ENCODE results near the gene GSTT2.
"Not testable (repeated sequence)": the region's sequence is repeated elsewhere in the genome, so short reads cannot be mapped to it uniquely, and the experiment has no call there.

The GSTT2 gene

DNA sequence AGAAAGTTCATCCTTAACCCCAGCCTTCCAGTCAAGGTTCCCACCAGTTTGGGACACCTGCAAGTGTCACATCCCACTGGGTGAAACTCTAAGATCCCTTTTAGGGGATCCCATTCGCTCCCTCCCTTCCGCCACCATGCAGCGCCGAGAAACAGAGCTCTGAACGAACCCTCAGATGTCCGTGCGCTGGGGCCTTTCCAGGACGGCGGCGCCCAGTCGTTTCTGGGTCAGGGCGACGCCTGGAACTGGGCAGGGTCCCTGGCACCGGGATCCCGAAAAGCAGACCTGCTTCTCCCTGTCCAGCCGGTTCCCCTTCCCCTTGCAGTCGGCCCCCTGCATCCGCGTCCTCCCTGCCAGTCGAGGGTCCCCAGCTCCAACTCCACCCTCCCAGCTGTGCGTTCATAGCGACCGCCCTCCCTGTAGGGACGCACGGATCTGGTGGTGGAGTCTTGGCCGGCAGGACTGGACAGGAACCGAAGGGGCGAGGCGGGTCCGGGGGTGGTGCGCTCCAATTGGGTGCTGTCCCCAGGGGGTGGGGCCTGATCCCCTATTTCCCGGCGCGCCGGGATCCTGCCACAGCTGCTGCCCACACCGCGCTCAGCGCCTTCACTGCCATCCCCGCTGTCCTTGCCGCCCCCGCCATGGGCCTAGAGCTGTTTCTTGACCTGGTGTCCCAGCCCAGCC is at the start of gene GSTT2:
GSTT2 (plus strand) TSS at position 578 of the 684 bp plus-strand sequence.
- not testable (repeated sequence) for DNase-seq

DNA sequence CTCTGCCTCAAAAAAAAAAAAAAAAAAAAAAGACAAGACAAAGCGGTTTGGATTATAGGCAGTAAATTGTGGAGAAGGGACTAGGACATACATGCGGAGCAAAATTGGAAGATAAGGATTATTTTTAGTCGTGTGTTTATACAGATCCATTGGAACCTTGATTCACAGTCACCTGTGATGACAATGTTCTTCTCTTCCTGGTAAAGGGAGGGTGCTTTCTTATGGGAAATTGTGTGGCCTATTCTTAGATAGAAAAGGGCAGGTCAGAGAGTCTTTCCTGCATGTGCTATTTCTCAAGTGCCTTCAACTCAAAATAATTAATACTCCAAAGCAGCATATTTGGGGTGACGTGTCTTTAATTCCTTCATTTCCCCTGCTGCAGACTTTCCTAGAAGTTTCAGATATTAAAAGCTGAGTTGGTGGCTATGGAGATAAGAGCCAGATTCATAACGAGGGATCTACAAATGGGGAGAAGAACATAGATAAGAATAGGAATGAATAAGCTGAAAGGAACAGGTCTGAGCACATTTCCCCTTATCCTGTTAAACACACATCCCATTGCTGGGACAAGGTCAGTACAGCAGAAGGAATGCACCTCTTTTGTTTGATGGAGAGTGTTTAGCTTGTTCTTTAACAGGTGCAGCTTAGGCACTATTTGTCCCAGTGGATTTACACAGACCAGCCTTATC is 41.5 kb upstream of the GSTT2 start:
- no peak for DNase-seq

DNA sequence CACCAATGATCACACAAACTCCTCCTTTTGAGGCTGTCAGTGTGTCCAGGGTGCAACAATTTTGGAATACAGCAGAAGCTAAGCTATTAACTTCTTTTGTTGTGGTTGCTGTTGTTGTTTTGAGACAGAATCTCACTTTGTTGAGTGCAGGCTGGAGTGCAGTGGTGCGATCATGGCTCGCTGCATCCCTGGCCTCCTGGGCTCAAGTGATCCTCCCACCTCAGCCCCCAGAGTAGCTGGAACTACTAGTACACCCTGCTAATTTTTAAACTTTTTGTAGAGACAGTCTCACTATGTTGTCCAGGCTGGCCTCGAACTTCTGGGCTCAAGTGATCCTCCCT is 40.9 kb upstream of the GSTT2 start:
- DNase-seq, result no peak

DNA sequence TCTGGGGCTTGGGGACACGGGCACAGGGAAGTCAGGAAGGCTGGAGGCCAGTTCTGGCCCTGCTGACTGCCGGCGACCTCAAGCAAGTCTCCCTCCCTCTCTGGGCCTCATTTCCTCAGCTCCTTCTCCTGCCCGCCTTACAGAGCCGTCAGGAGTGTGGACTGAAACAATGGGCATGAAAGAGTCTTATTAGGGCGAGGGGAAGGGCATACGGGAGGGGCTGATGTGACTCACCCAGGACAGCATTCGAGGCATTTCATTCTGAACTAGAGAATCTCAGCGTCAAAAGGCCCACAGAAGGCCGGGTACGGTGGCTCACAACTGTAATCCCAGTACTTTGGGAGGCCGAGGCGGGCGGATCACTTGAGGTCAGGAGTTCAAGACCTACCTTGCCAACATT is 39.8 kb upstream of the GSTT2 start:
- not testable (repeated sequence) for DNase-seq

DNA sequence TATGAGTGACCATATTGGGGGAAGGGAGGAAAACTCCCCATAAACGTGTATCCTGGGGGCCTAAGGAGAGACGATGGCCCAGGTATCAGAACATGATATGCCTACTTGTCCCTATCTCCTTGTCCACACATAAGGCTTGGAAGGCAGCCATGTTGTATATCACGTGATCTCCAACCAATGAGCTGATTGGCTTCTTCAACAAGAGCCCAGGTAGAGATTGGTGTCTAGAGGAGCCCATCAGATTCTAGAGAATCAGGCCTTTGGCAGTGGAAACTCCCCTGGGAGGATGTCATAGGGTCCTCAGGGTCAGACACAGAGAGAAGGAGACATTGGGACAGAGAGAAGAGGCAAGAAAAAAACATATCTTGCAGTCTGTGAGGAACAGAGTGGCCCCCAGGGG is 32.5 kb upstream of the GSTT2 start:
- DNase-seq, result not testable (repeated sequence)

DNA sequence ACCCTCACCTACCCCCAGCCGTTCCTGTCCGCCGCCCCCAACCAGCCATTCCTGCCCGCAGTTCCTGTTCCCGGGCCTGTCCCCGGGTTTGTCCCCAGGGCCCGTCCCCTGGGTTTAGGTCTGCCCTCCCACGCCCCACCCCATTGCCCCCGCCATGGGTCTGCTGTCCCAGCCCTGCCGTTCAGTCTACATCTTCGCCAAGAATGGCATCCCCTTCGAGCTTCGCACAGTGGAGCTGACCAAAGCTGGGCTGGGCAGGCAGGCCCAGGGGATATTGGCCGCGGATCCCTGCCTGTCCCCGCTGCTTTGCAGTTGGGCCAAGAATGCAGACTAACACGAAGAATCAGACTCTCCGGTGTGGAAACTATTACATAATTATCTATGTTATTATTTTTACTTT is 30.2 kb upstream of the GSTT2 start:
- not testable (repeated sequence) for DNase-seq

DNA sequence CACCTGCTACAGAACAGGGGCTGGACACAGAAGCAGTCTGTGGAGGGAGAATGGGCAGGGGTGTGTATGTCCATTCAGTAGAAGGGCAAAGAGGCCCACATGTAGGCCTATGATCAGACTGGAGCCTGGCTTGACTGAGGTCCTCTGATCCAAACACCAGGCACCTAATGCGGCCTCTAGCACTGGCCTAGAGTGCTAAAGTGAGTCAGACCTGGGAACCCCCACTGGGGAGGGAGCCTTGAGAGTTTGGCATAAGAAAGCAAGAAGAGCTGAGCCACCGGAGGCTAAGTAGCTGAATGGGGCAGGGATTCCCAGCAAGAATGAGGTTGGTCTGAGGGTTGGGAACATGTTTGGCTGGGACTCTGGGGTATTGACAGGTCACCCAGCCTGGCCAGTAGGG is 28.6 kb upstream of the GSTT2 start:
- not testable (repeated sequence) for DNase-seq

DNA sequence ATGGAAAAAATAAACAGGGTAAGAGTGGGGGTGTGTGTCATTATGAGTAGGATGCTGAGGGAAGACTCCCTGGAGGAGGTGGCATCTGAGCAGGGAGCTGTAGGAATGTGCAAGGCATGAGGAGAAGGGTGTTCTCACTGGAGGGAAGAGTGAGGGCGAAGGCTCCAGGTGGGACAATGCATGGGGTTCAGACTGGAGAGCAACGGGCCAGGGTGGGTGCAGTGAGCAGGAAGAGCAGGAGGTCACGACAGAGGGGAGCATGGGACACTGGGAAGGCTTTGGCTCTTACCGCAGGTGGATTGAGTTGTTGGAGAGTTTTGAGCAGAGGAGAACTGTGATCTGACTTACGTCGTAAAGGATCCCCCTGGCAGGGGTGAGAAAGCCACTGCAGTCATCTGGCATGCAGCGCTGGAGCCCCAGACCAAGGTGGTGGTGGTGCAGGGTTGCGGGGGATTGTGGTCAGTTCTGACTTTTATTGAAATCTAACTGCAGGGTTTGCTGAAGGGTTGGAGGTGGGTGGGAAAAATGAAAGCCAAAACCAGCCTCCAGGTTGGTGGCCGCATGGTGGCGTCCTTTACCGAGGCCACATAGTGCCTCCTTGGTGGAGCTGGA is 27.0 kb upstream of the GSTT2 start:
- not testable (repeated sequence) for DNase-seq

DNA sequence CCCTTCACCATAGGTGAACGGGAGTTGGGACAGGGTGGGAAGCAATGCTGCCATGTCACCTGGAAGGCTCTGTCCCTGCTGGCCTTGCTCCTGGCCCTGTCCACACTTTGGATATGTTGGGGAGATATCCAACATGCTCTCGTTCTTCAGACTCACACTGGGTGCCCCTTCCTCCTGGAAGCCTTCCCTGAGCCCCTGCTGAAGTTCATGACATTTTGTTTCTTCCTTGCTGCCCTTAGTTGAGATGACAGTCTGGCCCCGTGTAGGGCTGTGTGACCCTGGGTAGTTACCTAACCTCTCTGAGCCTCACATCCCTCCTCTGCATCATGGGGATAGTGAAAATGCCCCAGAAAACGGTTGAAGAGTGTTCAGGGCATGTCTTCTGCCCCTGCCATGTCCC is 26.4 kb upstream of the GSTT2 start:
- not testable (repeated sequence) for DNase-seq

DNA sequence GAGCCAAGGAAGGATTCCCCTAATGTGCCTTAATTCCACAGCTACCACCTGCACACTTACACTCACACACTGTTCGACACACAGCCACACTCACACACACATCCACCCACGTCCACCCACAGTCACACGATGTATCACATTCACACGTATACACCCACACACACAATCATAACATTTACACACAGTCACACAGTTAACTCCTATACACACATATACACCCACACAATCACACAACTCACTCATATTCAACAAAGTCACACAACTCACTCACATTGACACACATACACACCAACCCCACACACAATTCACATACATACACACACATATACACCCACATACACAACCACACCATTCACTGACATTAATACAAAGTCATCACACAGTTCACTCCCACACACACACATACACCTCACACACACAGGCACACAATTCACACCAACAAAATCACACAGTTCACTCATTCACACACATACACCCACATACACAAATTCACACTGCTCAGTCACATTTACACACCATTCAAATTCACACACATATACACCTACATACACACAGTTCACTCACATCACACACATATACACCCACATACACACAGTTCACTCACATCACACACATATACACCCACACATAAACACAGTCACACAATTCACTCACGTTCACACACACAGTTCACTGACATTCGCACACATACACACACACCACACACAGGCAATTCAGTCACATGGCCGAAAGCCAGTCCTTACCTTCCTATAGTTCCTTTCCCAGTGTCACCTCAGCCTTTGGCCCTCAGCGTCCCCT is 25.5 kb upstream of the GSTT2 start:
- not testable (repeated sequence) for DNase-seq

DNA sequence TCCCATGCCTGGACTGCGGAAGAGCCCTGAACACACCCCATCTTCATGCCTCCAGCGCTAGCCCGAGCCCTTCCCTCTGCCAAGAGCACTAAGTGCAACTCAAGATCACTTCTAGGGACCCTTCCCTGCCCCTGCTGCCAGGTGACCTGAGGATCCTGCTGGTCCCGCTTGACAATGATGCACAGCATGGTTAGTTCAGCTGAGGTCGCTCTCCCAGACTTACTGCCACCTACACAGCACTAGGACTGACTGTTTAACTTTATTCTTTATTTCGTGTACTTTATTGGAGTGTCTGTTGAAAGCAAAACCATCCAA is 25.0 kb upstream of the GSTT2 start:
- not testable (repeated sequence) for DNase-seq

DNA sequence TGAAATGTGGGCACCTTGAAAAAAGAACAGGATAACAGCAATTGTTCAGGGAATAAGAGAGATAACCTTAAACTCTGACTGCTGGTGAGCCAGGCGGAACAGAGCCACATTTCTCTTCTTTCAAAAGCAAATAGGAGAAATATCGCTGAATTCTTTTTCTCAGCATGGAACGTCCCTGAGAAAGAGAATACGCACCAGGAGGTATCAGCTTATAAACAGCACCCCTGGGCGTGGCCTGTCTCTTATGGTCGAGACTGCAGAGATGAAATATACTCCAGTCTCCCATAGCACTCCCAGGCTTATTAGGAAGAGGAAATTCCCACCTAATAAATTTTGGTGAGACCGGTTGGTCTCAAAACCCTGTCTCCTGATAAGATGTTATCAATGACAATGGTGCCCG is 24.0 kb upstream of the GSTT2 start:
- DNase-seq, result not testable (repeated sequence)

DNA sequence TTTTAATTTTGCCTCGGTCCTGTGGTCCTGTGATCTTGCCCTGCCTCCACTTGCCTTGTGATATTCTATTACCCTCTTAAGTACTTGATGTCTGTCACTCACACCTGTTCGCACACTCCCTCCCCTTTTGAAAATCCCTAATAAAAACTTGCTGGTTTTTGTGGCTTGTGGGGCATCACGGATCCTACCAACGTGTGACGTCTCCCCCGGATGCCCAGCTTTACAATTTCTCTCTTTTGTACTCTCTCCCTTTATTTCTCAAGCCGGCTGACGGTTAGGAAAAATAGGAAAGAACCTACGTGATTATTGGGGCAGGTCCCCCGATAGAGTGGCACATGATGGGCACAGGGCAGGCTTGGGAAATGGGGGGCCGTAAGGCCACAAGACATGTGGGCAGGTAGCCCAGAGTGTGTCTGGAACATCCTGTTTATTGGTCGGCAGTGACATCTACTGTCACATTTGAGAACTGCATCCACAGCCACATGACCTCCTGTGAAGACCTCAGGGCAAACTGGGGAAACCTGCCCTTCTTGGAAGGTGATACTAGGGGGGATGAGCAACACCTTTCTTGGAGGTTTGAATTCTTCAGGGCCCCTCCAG is 23.5 kb upstream of the GSTT2 start:
- peak; percentile 77 for DNase-seq

DNA sequence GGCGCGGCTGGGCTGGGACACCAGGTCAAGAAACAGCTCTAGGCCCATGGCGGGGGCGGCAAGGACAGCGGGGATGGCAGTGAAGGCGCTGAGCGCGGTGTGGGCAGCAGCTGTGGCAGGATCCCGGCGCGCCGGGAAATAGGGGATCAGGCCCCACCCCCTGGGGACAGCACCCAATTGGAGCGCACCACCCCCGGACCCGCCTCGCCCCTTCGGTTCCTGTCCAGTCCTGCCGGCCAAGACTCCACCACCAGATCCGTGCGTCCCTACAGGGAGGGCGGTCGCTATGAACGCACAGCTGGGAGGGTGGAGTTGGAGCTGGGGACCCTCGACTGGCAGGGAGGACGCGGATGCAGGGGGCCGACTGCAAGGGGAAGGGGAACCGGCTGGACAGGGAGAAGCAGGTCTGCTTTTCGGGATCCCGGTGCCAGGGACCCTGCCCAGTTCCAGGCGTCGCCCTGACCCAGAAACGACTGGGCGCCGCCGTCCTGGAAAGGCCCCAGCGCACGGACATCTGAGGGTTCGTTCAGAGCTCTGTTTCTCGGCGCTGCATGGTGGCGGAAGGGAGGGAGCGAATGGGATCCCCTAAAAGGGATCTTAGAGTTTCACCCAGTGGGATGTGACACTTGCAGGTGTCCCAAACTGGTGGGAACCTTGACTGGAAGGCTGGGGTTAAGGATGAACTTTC is 18.7 kb upstream of the GSTT2 start, which contains the start of gene GSTT2B:
GSTT2B (minus strand) TSS at position 112 of the 688 bp plus-strand sequence; CDS start at position 48, 64 bp downstream.
- not testable (repeated sequence) for DNase-seq

DNA sequence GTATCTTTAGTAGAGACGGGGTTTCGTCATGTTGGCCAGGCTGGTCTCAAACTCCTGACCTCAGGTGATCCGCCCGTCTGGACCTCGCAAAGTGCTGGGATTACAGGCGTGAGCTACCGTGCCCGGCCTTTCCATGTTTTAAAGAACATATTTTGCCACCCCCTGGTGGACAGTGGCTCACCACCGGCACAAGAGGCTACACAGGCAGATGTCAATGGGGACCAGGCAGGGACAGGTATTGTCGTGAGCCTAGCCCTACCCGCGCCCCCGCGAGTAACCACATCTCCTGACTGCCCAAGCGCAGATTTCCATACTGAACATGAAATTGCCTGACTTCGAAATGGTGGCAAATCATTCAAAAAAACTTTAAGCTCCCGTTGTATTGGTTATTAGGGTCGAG is 13.8 kb upstream of the GSTT2 start:
- not testable (repeated sequence) for DNase-seq

DNA sequence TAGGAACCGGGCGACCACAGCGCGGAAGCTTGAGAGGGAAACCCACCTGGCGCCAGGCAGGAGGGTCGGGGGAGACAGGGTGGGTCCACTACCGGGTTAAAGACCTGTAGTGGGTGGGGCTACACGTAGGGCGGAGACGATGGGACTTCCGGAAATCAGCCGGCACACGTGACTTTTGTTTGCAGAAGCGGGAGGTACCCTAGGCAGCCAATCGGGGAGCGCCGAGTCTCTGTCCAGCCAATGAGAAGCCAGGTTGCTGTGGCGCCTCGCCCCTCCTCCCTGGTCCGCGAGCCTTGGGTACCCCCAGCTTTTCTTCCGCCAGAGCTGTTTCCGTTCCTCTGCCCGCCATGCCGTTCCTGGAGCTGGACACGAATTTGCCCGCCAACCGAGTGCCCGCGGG is 13.4 kb upstream of the GSTT2 start, which contains the start of gene DDTL:
DDTL (plus strand) TSS at position 321 of the 400 bp plus-strand sequence; CDS start at position 348, 27 bp downstream.
- DNase-seq, result not testable (repeated sequence)

DNA sequence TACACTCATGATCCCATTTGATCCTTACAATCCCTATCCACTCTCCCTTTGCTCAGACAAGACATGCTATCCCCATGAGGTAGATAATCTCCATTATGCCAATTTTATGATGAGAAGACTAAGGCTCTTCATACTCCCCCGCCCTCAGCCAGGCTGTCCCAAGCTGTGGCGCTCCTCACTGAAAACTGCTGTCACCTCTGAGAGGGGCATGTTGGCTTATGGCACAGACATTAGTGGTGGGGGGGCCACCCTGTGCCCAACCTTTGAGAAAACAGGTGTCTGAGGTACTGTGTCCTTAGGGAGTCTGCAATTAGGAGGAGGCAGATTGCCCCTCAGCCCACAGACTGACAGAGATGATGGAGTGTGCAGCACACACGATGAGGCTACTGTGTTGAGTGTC is 10.9 kb upstream of the GSTT2 start:
- DNase-seq, result no peak

DNA sequence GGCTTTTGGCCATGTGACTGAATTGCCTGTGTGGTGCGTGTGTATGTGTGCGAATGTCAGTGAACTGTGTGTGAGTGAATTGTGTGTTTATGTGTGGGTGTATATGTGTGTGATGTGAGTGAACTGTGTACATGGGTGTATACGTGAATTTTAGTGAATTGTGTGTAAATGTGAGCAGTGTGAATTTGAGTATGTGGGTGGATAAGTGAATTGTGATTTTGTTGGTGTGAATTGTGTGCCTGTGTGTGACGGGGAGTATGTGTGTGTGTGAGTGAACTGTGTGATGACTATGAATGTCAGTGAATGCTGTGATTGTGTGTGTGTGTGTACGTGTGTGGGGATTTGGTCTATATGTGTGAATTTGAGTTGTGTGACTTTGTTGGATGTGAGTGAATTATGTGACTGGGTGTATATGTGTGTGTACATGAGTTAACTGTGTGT is 9.7 kb upstream of the GSTT2 start:
- DNase-seq, result no peak

DNA sequence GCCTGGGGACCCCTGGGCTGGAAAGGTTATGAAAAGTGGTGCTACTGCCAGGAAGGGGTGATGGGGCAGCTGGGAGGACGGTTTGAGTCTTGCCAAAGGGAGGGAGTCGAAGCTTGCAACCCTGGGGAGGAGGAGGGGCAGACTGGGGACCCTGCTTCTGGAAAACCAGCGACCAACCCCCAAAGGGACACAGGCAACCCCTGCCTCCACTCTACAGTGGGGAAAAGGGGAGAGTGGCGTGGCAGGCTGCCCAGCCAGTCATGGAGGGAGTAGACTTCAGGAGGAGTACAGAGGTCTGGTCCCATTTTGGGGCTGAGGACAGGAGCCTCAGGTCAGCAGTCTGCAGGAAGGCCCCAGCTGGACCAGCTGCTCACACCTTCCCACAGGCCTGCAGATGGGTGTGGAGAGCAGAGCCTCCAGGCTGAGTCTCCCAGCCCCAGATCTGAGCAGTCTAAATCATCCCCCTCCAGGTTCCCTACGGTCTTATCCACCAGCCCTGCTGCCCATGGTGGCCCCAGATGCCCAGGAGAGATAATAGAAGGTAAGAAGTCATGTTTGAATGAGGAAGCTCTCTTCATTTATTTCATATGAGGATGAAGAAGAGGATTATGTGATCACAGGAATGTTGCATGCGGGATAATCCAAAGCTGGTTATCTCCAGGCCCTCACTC is 9.0 kb upstream of the GSTT2 start:
- no peak for DNase-seq

DNA sequence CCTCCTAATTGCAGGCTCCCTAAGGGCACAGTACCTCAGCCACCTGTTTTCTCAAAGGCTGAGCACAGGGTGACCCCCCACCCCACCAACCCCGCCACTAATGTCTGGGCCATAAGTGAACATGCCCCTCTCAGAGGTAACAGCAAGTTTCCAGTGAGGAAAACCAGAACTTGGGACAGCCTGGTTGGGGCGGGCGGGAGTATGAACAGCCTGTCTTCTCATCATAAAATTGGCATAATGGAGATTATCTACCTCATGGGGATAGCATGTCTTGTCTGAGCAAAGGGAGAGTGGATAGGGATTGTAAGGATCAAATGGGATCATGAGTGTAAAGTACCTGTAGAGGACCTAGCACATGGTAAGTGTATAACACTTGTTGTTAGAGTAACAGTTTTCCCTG is 8.0 kb upstream of the GSTT2 start:
- not testable (repeated sequence) for DNase-seq

DNA sequence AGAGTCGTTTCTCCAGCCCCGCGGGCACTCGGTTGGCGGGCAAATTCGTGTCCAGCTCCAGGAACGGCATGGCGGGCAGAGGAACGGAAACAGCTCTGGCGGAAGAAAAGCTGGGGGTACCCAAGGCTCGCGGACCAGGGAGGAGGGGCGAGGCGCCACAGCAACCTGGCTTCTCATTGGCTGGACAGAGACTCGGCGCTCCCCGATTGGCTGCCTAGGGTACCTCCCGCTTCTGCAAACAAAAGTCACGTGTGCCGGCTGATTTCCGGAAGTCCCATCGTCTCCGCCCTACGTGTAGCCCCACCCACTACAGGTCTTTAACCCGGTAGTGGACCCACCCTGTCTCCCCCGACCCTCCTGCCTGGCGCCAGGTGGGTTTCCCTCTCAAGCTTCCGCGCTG is 5.6 kb upstream of the GSTT2 start, which contains the start of gene DDT:
DDT (minus strand) TSS at position 97 of the 400 bp plus-strand sequence; CDS start at position 70, 27 bp downstream.
- not testable (repeated sequence) for DNase-seq

Data from activated CD4-positive, alpha-beta T cell treated with anti-CD3 and anti-CD28 coated beads, Interleukin-2, amount 50 U/mL, for 1 hour (primary cell).